Colon (tissue), 2 donors: ENCODE measurements around the gene CACNB1.

Source experiments
- FAIRE-seq: peaks from 2 replicates; lab custom pipeline; 2012; peaks lifted over from hg19 to GRCh38; lab: Jason Lieb, UNC
- donor health status: control.
- donor health status: control.

The CACNB1 gene

GRCh38 chr17:39197380-39198185, at the start of gene CACNB1:
Gene CACNB1, minus strand, starts transcription at chr17:39197669. Its CDS starts 174 bp downstream, at chr17:39197495.
- FAIRE-seq = no peak

DNA sequence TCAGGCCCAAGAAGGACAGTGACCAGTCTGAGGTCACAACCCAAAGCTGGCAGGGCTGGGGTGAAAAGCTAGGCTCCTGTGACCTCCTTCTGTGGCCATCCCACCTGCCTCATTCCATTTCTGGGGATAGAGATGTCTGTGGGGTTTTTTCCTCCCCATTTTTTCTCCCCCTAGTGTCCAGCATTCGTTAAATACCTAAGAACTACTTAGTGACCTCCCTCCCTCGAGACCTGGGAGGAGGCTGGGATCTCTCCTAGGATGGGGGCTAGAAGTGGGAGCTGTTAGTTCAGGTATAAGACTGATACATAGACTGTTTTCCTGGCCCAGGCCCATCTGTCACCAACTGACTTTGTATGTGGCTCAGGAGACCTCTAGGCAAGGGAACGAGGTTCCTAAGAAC, 48.8 kb upstream of the CACNB1 start:
- no peak for FAIRE-seq

DNA sequence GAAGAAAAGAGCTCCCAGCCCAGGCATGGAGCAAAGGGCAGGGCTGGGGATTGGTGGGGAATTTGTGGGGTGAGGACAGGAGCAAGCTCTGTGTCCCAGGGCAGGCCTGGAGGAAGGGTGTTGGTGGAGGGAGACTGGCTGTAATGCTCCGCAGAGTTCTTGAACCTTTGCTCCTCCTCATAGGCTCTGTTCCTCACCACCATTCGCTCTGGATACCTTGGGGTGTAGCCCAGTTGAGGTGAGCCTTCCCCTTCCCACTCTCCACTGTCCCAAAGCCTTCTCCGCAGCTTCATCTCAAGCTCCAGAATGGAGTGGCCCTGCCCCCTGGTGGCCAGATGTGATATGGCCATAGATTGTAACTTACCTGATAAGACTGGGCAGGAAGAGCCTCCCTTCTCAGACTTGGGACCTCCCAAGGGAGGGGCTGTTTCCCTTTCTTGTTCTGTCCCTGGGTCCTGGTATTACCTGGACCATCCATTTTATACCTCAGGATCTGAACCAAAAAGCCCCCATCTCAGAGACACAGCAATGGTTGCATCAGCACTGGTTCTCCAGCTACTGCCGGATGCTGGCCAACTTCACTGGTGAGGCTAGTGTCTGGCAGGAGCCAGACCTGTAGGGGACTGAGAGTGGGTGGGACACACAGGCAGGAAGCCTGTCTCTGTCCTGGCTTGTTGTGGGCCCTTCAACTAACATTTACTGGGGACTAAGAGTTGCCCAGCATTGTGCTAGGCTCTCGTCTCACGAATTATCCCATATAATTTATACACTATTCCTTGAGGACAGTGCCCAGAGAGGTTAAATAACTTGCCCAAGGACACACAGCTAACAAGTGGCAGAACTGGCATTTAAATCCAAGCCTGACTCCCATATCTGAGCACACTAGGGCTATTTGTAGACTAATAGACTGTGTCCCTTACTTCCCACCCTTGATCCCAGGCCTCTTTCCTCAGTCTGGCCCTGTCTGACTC, 47.4 kb upstream of the CACNB1 start:
- FAIRE-seq = no peak

- no peak for FAIRE-seq
Observed at GRCh38 chr17:39244016-39244599, 46.6 kb upstream of the CACNB1 start.

DNA sequence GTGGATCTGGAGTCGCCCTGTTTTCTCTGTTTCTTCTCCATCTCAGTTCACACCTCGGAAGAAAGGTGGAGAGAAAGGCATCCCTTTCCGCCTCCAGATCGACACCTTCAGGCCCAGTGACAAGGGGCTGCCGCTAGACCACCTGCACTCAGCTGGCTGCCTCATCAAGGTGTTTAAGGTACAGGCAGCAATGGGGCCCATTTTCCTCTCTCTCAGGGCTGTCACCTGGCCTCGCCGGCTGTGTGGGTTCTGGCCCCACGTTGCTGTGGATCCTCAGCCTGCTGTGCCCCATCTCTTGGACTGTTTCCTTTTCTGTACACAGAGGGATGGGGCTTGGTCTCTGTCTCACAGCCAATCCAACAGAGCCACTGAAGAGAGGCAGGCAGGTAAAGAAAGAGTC, 45.7 kb upstream of the CACNB1 start:
- FAIRE-seq = no peak

- FAIRE-seq = no peak
Observed at GRCh38 chr17:39240631-39241030, 43.2 kb upstream of the CACNB1 start.

DNA sequence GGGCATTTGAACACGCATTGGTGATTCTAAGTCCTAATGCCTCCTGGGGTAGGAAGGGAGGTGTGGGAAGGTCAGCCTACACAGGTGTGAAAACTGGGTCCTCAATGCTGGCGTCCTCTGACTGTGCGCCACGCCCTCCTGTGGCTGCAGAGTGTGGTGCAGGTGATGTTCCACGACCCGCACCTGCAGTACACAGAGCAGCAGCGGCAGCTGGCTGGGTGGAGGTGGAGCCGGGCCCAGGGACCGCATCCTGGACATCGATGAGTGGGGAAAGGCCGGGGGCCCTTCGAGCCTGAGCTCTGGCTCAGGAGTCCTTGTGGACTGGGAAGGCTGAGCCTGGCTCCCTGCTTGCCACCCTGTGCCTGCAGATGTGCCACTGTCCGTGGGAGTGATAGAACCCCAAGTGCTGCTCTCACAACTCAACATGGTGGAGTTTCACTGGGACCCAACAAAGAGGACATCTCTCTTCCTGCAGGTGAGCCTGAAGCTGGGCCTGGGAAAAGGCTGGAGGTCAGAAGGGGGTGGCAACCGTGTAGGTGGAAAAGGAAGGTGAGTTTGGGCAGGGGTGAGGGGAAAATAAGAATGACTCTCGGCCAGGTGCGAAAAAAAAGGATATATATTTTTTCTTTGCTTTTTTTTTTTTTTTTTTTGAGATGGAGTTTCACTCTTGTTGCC, 42.3 kb upstream of the CACNB1 start:
- FAIRE-seq = no peak

DNA sequence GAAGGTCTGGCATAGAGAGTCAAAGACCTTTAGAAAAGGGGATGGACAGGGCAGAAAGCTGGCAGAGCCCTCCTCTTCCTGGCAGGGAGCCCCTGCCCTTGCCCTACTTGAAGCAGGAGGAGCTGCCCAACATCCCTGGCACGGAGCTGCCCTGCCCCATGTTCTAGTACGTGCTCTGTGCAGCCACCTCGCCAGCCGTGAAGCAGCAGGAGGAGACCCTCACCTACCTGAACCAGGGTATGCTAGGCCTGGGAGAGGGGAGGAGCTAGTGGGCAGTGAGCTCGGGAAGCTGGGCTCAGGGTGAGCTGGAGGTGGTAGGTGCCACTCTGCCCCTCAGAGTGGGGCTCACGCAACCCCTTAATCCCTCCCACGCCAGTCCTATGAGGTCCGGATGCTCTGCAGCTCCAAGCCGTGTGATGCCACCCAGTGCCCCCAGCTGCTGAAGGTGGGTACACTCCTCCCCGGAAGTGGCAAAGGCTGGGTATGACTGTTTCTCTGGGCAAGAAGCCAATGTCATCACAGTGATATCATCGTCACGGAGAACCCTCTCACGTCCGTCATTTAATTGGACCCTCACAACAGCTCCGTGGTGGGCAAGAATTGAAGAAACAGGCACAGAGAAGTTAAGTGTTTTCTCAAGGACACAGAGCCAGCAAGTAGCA, 41.0 kb upstream of the CACNB1 start:
- no peak for FAIRE-seq

DNA sequence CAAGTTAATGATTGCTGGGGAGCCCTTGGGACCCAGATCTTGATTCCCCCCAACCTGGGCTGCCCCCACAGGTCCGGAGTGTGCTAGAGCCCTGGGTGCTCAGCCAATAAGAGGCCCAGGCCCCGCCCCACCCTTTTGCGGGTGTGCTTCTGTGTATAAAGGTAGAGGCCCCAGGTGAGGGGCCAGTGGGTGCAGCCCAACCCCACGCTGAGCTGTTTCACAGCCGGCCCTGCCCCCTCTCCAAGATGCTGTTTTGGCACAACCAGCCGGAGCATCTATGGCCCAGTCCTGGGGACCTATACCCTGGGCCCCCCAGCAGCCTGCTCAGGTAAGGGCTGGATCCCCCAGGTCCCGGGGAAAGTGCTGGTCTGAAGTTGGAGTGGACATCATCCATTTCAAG, 40.1 kb upstream of the CACNB1 start:
- FAIRE-seq = no peak

DNA sequence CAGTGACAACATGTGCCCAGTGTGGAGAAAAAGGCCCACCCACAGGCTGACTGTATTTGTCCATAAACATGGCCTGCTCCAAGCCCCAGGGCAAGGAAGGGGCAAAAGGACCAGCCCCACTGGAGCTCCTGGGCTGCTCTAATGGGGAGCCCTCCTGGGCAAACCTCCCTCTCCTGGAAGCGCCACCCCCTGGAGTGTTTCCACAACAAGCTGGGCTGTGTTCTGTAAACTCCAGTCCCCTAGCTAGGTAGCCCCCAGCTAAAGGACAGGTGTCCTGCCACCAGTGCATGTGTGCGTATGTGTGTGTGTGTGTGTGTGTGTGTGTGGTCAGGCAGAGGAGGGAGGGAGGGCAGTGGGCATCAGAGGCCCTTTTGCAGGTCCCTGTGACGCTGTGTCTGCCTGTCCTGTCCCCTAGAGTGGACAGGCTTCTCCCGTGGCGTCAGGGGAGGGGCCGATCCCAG, 39.5 kb upstream of the CACNB1 start:
- no peak for FAIRE-seq

DNA sequence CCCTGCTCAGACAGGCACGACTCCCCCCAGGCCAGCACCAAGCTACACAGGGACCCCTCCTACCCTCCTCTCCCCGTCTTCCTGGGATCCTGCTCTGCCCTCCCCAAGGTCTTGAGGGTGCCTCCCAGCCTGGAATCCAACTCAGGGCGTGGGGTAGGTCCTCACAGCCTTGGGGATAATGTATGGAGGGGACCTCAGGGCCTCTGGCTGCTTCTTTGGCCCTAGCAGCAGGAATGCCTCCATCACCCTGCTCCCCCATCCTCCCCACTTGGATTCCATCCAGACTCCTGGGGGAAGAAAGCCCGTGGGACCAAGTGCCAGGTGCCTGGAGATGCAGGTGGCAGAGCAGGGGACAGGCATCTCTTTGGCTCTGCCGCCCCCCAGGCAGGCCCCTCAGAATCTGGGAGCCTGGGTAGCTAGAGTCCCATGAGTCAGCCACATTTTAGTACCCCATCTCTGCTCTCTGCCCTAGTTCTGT, 39.0 kb upstream of the CACNB1 start:
- FAIRE-seq = no peak

DNA sequence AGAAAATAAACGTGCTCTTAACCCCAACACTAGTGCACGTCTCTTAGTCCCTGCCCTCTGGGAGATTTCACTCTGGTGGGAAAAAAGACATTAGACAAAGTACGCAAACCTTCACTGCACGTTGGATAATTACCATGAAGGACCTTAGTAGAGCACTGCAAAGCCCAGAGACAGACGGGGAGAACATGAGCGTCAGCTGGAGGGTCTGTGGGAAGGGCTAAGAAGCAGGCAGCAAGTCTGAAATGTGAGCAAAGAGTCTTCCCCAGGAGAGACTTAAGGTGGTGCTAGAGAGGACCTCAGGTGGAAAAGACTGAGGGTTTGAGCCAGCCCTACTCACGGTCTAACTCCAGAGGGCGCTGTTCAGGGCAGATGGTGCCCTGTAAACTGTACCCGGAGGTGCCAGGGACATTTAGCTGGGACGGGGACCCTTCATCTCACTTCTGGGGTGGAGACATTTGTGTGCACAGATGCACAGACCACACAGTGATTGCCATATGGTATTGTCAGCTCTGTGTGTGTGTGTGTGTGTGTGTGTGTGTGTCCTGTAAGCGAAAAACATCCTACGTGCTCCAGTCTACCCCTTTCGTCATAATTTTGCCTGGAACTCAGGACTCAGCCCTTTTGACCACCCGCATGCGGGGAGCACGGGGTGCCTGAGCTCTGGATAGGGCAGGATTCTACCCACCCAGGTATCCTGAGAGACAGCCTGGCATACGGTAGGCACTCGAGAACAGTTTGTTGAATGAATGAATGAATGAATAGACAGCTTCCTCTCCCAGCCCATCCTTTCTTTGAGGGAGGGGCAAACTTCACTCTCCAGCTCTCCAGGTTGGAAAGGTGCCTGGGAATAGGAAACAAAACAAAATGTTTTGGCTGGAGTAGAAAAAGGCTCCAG, 38.3 kb upstream of the CACNB1 start:
- FAIRE-seq = no peak

GRCh38 chr17:39231591-39232551, 34.4 kb upstream of the CACNB1 start:
- FAIRE-seq = no peak

- no peak for FAIRE-seq
Observed at GRCh38 chr17:39231091-39231561, 33.7 kb upstream of the CACNB1 start.

DNA sequence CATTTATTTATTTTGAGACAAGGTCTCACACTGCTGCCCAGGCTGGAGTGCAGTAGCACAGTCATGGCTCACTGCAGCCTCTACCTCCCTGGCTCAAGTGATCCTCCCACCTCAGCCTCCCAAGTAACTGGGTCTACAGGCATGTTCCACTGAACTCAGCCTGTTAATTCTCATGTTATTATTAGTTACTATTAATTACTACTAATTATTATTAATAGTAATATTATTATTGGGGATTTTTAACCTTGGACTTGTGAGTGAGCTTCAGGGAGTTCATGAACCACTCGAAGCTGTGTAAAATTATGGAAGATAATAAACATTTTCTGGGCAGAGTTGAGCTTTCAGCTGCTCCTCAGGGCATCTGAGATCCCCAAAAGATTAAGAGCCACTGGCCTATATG, 32.9 kb upstream of the CACNB1 start:
- no peak for FAIRE-seq

- no peak for FAIRE-seq
Observed at GRCh38 chr17:39229274-39229913, 31.9 kb upstream of the CACNB1 start.

- no peak for FAIRE-seq
Observed at GRCh38 chr17:39227364-39227919, 30.0 kb upstream of the CACNB1 start.
